Memory B cell (primary cell): ENCODE measurements around the gene MZB1.

Experiments
- ATAC-seq: fragments of 150-1000 bp; cut with Tn5 transposase; 2 replicates; pipeline ENCODE4 v1.10.0; 2021; ENCODE audit warnings: low read depth, mild to moderate bottlenecking, moderate library complexity
- DNase-seq, 2 donors: peaks; one replicate each; pipeline ENCODE4 v3.0.0; 2022; ENCODE audit warnings: low spot score in 2 of 2
- H3K27ac Mint-ChIP-seq: one replicate; pipeline ENCODE4 v1.8.0; 2022; ENCODE audit warnings: mild to moderate bottlenecking, moderate library complexity, mixed read lengths
- H3K27me3 Mint-ChIP-seq: one replicate; pipeline ENCODE4 v1.8.0; 2022; ENCODE audit warnings: mixed read lengths
- H3K36me3 Mint-ChIP-seq: one replicate; pipeline ENCODE4 v1.8.0; 2022; ENCODE audit warnings: mild to moderate bottlenecking, mixed read lengths
- H3K4me1 Mint-ChIP-seq: one replicate; pipeline ENCODE4 v1.8.0; 2022; ENCODE audit warnings: mixed read lengths
- H3K4me3 Mint-ChIP-seq: one replicate; pipeline ENCODE4 v1.8.0; 2022; ENCODE audit warnings: mild to moderate bottlenecking, moderate library complexity, mixed read lengths
- H3K9me3 Mint-ChIP-seq: one replicate; pipeline ENCODE4 v1.8.0; 2022; ENCODE audit warnings: mixed read lengths

Gene MZB1

GRCh38 chr5:139403787-139404483 lies 14.2 kb upstream of the MZB1 start, which contains the start of gene SPATA24:
Gene SPATA24, minus strand, starts transcription at chr5:139404089. Its CDS starts 29 bp downstream, at chr5:139404060.
- Mint-ChIP-seq H3K27me3 (no peaks in the 10 kb centered on the region), H3K4me3 (peak within 1 kb of the TSS; percentile 96), H3K27ac (peak within 1 kb of the TSS; percentile 97), H3K4me1 (peaks cover 33% of the 10 kb centered on the region), H3K36me3 (peaks cover 4% of the 10 kb centered on the region), H3K9me3 (no peaks in the 10 kb centered on the region)
- peak; percentile 93 to 94 for DNase-seq
- peak; percentile 80 for ATAC-seq

GRCh38 chr5:139403418-139403786 lies 13.7 kb upstream of the MZB1 start:
- ATAC-seq (no peak), DNase-seq (no peak)
- H3K27ac Mint-ChIP-seq = peak overlapping the region; percentile 97
- peaks cover 4% of the 10 kb centered on the region for H3K36me3 Mint-ChIP-seq
- peaks cover 33% of the 10 kb centered on the region for H3K4me1 Mint-ChIP-seq
- peak overlapping the region; percentile 96 for H3K4me3 Mint-ChIP-seq
- no peaks in the 10 kb centered on the region for H3K27me3 Mint-ChIP-seq
- H3K9me3 Mint-ChIP-seq = no peaks in the 10 kb centered on the region

DNA sequence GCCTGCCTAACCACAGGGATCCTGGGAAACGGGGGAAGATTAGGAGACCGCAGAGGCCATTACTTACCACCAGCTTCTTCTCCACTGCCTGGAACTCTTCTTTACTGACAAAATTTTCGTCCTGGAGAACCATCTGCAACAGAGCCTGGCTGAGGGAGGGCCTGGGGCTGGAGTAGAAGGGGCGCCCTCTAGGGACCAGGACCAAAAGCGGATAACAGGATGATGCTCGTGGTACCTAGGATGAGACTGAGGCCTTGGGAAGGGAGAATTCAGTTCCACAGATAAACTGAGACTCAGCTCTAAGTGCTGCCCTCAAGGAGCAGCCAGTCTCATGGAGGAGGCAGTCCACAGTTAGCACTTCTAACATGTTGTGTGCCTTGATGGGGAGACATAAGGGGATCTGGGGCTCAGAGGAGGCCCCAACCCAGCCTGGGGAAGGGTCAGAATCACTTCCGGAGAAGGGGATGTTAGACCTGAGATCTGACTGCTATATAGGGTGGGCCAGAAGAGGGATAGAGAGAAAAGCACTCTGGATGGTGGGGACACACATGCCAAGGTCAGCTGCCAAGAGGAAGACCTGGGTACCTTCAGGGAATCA lies 12.9 kb upstream of the MZB1 start:
- peak overlapping the region; percentile 96 for H3K4me3 Mint-ChIP-seq
- peak overlapping the region; percentile 97 for H3K27ac Mint-ChIP-seq
- ATAC-seq (no peak), DNase-seq (no peak)
- peaks cover 4% of the 10 kb centered on the region for H3K36me3 Mint-ChIP-seq
- no peaks in the 10 kb centered on the region for H3K9me3 Mint-ChIP-seq
- no peaks in the 10 kb centered on the region for H3K27me3 Mint-ChIP-seq
- peaks cover 29% of the 10 kb centered on the region for H3K4me1 Mint-ChIP-seq

- ATAC-seq (no peak), DNase-seq (no peak)
- no peak overlapping the region for H3K27ac Mint-ChIP-seq
- peaks cover 25% of the 10 kb centered on the region for H3K4me1 Mint-ChIP-seq
- H3K4me3 Mint-ChIP-seq = no peak overlapping the region
- no peaks in the 10 kb centered on the region for H3K27me3 Mint-ChIP-seq
- H3K9me3 Mint-ChIP-seq = no peaks in the 10 kb centered on the region
- H3K36me3 Mint-ChIP-seq = peaks cover 6% of the 10 kb centered on the region
Measured at GRCh38 chr5:139401546-139401945, 11.8 kb upstream of the MZB1 start.

GRCh38 chr5:139399501-139400121 lies 9.9 kb upstream of the MZB1 start:
- DNase-seq (no peak), ATAC-seq (no peak)
- H3K36me3 Mint-ChIP-seq = peaks cover 6% of the 10 kb centered on the region
- H3K27ac Mint-ChIP-seq = no peak overlapping the region
- no peaks in the 10 kb centered on the region for H3K9me3 Mint-ChIP-seq
- no peaks in the 10 kb centered on the region for H3K27me3 Mint-ChIP-seq
- H3K4me1 Mint-ChIP-seq = peaks cover 30% of the 10 kb centered on the region
- no peak overlapping the region for H3K4me3 Mint-ChIP-seq

- Mint-ChIP-seq H3K4me3 (no peak overlapping the region), H3K4me1 (peaks cover 19% of the 10 kb centered on the region), H3K27me3 (no peaks in the 10 kb centered on the region), H3K27ac (no peak overlapping the region), H3K36me3 (peaks cover 6% of the 10 kb centered on the region), H3K9me3 (no peaks in the 10 kb centered on the region)
- DNase-seq = no peak
- no peak for ATAC-seq
Measured at GRCh38 chr5:139397921-139398320, 8.2 kb upstream of the MZB1 start.

- Mint-ChIP-seq H3K4me3 (no peak overlapping the region), H3K4me1 (peaks cover 16% of the 10 kb centered on the region), H3K27ac (no peak overlapping the region), H3K36me3 (peaks cover 6% of the 10 kb centered on the region), H3K9me3 (no peaks in the 10 kb centered on the region), H3K27me3 (no peaks in the 10 kb centered on the region)
- no peak for DNase-seq
- no peak for ATAC-seq
Measured at GRCh38 chr5:139396691-139397090, 7.0 kb upstream of the MZB1 start.

DNA sequence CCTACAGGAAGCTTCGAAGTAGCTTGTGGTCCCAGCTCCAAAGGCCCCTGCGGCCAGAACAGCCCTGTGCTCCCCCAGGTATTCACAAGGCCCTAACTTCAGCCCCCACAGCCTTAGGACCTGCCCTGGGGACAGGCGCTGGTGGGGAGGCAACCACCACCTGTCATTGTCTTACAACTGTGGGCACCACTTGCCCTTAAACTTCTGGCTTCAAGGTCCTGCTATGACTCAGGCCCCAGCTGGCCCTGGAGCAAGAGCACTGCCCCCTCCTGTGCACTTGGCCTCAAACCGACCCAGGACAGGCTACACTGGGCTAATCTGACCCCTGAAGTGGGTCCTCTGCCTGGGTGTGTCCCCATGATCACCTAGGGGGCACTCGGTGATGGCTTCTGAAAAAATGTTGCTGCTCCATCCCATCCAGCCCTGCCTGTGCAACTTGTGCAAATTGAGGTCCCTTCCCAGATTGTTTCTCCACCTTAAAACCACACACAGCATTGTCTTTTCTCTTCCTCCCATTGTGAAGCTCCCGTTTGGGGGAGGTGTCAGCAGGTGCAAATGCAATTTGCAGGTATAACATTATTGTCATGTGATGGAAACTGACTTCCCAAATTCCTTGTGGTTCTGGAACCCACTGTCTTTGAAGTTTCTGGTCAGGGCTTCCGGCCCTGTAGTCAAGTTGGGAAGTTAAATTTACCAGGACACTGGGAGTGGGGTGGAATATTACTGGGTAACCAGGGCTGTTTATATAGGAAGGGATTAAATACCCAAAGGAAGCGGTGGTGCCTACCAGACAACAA lies 6.3 kb upstream of the MZB1 start:
- peaks cover 23% of the 10 kb centered on the region for H3K4me1 Mint-ChIP-seq
- no peak for ATAC-seq
- no peak for DNase-seq
- H3K27ac Mint-ChIP-seq = peak overlapping the region; percentile 30
- peak overlapping the region; percentile 7 for H3K4me3 Mint-ChIP-seq
- H3K36me3 Mint-ChIP-seq = peaks cover 6% of the 10 kb centered on the region
- H3K9me3 Mint-ChIP-seq = no peaks in the 10 kb centered on the region
- no peaks in the 10 kb centered on the region for H3K27me3 Mint-ChIP-seq

- Mint-ChIP-seq H3K4me1 (peaks cover 32% of the 10 kb centered on the region), H3K4me3 (peak within 1 kb of the TSS; percentile 94), H3K36me3 (peaks cover 6% of the 10 kb centered on the region), H3K9me3 (no peaks in the 10 kb centered on the region), H3K27me3 (no peaks in the 10 kb centered on the region), H3K27ac (no peak within 1 kb of the TSS)
- ATAC-seq (no peak), DNase-seq (no peak)
Measured at GRCh38 chr5:139394654-139395566, 5.2 kb upstream of the MZB1 start, which contains the start of gene PROB1. Gene PROB1, minus strand, starts transcription at chr5:139395104. Its CDS starts 23 bp downstream, at chr5:139395081.

DNA sequence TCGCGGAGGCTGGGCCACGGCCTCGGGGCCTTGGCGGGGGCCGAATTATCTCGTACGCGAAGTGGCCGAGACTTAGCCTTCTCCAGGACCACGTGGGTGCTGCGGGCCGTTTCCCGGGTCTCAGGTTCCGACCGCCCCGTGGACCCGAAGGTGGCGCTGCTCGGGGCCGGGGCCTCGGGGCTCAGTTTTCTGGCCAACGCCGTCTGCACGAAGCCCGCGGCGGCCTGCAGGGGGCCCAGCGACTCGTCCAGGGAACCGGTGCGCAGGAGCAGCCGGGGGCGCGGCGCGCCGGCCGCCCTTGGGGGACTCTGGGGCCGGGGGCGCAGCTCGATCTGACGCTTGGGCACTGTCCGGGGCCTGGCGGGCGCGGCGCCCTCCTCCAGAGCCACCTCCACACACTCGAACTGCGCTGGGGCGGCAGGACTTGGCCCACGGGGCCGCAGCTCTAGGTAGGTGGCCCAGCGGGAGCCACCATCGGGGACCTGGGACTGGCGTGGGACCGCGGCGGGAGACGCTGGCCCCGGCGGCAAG lies 4.5 kb upstream of the MZB1 start:
- Mint-ChIP-seq H3K36me3 (peaks cover 2% of the 10 kb centered on the region), H3K9me3 (no peaks in the 10 kb centered on the region), H3K4me3 (peak overlapping the region; percentile 94), H3K27ac (no peak overlapping the region), H3K27me3 (no peaks in the 10 kb centered on the region), H3K4me1 (peaks cover 35% of the 10 kb centered on the region)
- DNase-seq (peak; percentile 54 to 65), ATAC-seq (peak; percentile 10)

DNA sequence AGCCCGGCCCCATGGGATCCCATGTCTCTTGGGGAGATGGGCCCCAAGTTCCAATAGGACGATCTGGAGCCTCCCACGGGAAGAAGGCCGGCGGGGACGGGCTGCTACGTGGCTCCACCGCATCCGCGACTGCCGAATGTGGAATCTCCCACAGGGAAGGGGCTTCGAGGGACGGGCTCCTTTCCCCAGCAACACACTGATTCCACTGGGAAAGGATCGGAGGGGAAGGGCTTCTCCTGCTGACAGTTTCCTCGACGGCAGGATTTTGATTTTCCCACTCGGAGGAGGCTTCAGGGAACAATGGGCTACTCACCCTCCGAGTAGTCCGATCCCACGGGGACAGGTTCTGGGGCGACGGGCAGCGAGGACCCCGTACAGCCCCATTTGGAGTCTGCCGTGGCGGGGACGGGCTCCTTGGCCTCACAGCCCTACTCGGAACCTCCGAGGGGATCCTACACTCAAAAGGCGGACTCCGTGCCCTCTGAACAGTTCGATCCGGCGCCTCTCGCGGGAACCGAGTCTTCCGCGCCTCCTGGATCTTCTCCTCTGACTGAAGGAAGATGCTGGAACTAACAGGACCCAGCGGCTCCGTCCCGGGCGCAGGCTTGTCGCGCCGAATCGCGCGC lies 3.9 kb upstream of the MZB1 start:
- H3K9me3 Mint-ChIP-seq = no peaks in the 10 kb centered on the region
- peaks cover 1% of the 10 kb centered on the region for H3K36me3 Mint-ChIP-seq
- no peak overlapping the region for H3K27ac Mint-ChIP-seq
- ATAC-seq (no peak), DNase-seq (no peak)
- H3K27me3 Mint-ChIP-seq = no peaks in the 10 kb centered on the region
- peak overlapping the region; percentile 94 for H3K4me3 Mint-ChIP-seq
- H3K4me1 Mint-ChIP-seq = peaks cover 36% of the 10 kb centered on the region

GRCh38 chr5:139392678-139393496 lies 3.2 kb upstream of the MZB1 start:
- Mint-ChIP-seq H3K36me3 (peaks cover 1% of the 10 kb centered on the region), H3K4me1 (peaks cover 42% of the 10 kb centered on the region), H3K27me3 (no peaks in the 10 kb centered on the region)

More at GRCh38 chr5:139392678-139393496, 3.2 kb upstream of the MZB1 start:
- ATAC-seq (peak; percentile 63), DNase-seq (peak; percentile 86 to 91)
- Mint-ChIP-seq H3K4me3 (peak overlapping the region; percentile 94), H3K27ac (peak overlapping the region; percentile 73), H3K9me3 (no peaks in the 10 kb centered on the region)
